DND-41 (cell line): ENCODE results near the gene WNT3.

Experiments
- EZH2 ChIP-seq: IDR thresholded peaks from 3 replicates; pipeline ENCODE4 v1.6.1; 2012; ENCODE audit warnings: borderline replicate concordance, low read depth, mild to moderate bottlenecking, moderate library complexity, low read length, inconsistent platforms; ENCODE audit not compliant: severe bottlenecking
- TF ChIP-seq, protein P1 (sequence below): IDR thresholded peaks from 2 replicates; pipeline ENCODE4 v1.5.1; 2012; ENCODE audit warnings: borderline replicate concordance, low read length, moderate library complexity, mild to moderate bottlenecking; ENCODE audit not compliant: poor library complexity, severe bottlenecking; ENCODE audit errors: extremely low read depth

DNA sequence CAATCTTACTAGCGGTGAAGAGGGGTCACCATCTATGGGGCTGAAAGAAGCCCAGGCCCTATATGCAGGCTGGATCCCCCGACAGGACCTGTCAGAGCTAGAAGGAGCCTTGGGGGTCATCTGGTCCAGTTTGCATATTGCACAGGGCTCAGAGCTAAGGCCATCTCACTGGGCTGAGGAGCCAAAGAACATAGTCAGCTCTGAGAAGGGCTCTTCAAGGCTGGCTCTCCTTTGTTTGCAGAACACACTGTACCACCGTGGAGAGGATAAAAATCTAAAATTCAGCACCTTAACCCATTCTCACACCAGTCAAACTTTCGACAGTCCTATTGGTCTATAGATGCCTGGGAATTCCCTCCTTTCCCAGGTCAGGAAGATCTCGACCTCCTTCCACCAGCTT lies 24.2 kb downstream of the WNT3 start:
- TF ChIP-seq, protein P1, sequence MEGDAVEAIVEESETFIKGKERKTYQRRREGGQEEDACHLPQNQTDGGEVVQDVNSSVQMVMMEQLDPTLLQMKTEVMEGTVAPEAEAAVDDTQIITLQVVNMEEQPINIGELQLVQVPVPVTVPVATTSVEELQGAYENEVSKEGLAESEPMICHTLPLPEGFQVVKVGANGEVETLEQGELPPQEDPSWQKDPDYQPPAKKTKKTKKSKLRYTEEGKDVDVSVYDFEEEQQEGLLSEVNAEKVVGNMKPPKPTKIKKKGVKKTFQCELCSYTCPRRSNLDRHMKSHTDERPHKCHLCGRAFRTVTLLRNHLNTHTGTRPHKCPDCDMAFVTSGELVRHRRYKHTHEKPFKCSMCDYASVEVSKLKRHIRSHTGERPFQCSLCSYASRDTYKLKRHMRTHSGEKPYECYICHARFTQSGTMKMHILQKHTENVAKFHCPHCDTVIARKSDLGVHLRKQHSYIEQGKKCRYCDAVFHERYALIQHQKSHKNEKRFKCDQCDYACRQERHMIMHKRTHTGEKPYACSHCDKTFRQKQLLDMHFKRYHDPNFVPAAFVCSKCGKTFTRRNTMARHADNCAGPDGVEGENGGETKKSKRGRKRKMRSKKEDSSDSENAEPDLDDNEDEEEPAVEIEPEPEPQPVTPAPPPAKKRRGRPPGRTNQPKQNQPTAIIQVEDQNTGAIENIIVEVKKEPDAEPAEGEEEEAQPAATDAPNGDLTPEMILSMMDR = no peak
- no peak for TF ChIP-seq EZH2
